H9 (cell line): ENCODE data around the gene KDM5B. TPM values are rescaled to one million over a fixed set of nuclear protein-coding genes. Genes with fewer than 3 reads are reported as not detected.

Experiments
- DNase-seq: peaks from one replicate; pipeline ENCODE4 v3.0.0-alpha.2; 2017
- H2AFZ ChIP-seq: one replicate; pipeline ENCODE4 v1.6.1; 2013; ENCODE audit warnings: mild to moderate bottlenecking, low read length, control low read depth, moderate library complexity
- H2AK5ac ChIP-seq: 2 replicates; pipeline ENCODE4 v1.6.1; 2013; ENCODE audit warnings: low read length, control low read depth, mixed read lengths; ENCODE audit not compliant: insufficient read length
- H2BK120ac ChIP-seq: one replicate; pipeline ENCODE4 v1.6.1; 2013; ENCODE audit warnings: low read depth, mild to moderate bottlenecking, low read length, control low read depth, inconsistent platforms; ENCODE audit not compliant: poor library complexity, severe bottlenecking
- H2BK12ac ChIP-seq: 2 replicates; pipeline ENCODE4 v1.6.1; 2013; ENCODE audit warnings: low read length, control low read depth, mixed read lengths, low read depth; ENCODE audit not compliant: insufficient read length
- H2BK15ac ChIP-seq: 2 replicates; pipeline ENCODE4 v1.6.1; 2013; ENCODE audit warnings: low read depth, low read length, control low read depth
- H2BK20ac ChIP-seq: one replicate; pipeline ENCODE4 v1.6.1; 2013; ENCODE audit warnings: low read depth, mild to moderate bottlenecking, low read length, control low read depth, inconsistent platforms; ENCODE audit not compliant: poor library complexity, severe bottlenecking
- H2BK5ac ChIP-seq: 2 replicates; pipeline ENCODE4 v1.6.1; 2013; ENCODE audit warnings: low read length, control low read depth, mixed read lengths; ENCODE audit not compliant: insufficient read length
- H3K14ac ChIP-seq: 2 replicates; pipeline ENCODE4 v1.6.1; 2013; ENCODE audit warnings: low read length, control low read depth; ENCODE audit not compliant: insufficient read depth
- H3K18ac ChIP-seq: 2 replicates; pipeline ENCODE4 v1.6.1; 2013; ENCODE audit warnings: low read depth, mild to moderate bottlenecking, mixed read lengths, low read length, control low read depth; ENCODE audit not compliant: insufficient read length
- H3K23ac ChIP-seq: 2 replicates; pipeline ENCODE4 v1.6.1; 2013; ENCODE audit warnings: low read length, control low read depth, mixed read lengths, low read depth; ENCODE audit not compliant: insufficient read length
- H3K23me2 ChIP-seq: 2 replicates; pipeline ENCODE4 v1.6.1; 2013; ENCODE audit warnings: low read depth, mild to moderate bottlenecking, mixed read lengths, low read length, control low read depth; ENCODE audit not compliant: insufficient read length, poor library complexity, severe bottlenecking
- H3K27ac ChIP-seq: 2 replicates; pipeline ENCODE4 v1.5.1; 2013; ENCODE audit warnings: low read length, control low read depth, mixed read lengths, low read depth; ENCODE audit not compliant: insufficient read length
- H3K27me3 ChIP-seq: 2 replicates; pipeline ENCODE4 v1.6.1; 2013; ENCODE audit warnings: low read length, control low read depth, inconsistent platforms; ENCODE audit not compliant: insufficient read depth
- H3K4ac ChIP-seq: 2 replicates; pipeline ENCODE4 v1.6.1; 2013; ENCODE audit warnings: low read depth, mild to moderate bottlenecking, control low read depth, inconsistent platforms, low read length, moderate library complexity
- H3K4me1 ChIP-seq: 2 replicates; pipeline ENCODE4 v1.6.1; 2013; ENCODE audit warnings: low read length, control low read depth, inconsistent platforms; ENCODE audit not compliant: insufficient read depth
- H3K4me2 ChIP-seq: 2 replicates; pipeline ENCODE4 v1.6.1; 2013; ENCODE audit warnings: low read length, control low read depth, mixed read lengths; ENCODE audit not compliant: insufficient read length, insufficient read depth
- H3K56ac ChIP-seq: 2 replicates; pipeline ENCODE4 v1.6.1; 2013; ENCODE audit warnings: low read depth, mild to moderate bottlenecking, mixed read lengths, low read length, control low read depth; ENCODE audit not compliant: insufficient read length
- H3K79me1 ChIP-seq: 2 replicates; pipeline ENCODE4 v1.6.1; 2013; ENCODE audit warnings: low read depth, mild to moderate bottlenecking, moderate library complexity, low read length, control low read depth, inconsistent platforms; ENCODE audit not compliant: insufficient read depth, poor library complexity, severe bottlenecking
- H3K79me2 ChIP-seq: 2 replicates; pipeline ENCODE4 v1.6.1; 2013; ENCODE audit warnings: low read length, control low read depth, inconsistent platforms; ENCODE audit not compliant: insufficient read depth
- H3K9ac ChIP-seq: 2 replicates; pipeline ENCODE4 v1.6.1; 2013; ENCODE audit warnings: low read length, control low read depth, mixed read lengths; ENCODE audit not compliant: insufficient read length; ENCODE audit errors: extremely low read depth
- H3K9me3 ChIP-seq: one replicate; pipeline ENCODE4 v1.6.1; 2013; ENCODE audit warnings: low read depth, low read length, inconsistent platforms; ENCODE audit not compliant: control insufficient read depth
- H3T11ph ChIP-seq: one replicate; pipeline ENCODE4 v1.6.1; 2013; ENCODE audit warnings: mild to moderate bottlenecking, low read length, control low read depth, inconsistent platforms
- H4K20me1 ChIP-seq: one replicate; pipeline ENCODE4 v1.6.1; 2013; ENCODE audit not compliant: control insufficient read depth, insufficient read length, insufficient read depth
- H4K5ac ChIP-seq: 2 replicates; pipeline ENCODE4 v1.6.1; 2013; ENCODE audit warnings: low read depth, mild to moderate bottlenecking, mixed read lengths, low read length, control low read depth; ENCODE audit not compliant: insufficient read length
- H4K8ac ChIP-seq: replicated peaks from 2 replicates; pipeline ENCODE4 v1.6.1; 2013; ENCODE audit warnings: low read length, control low read depth, mixed read lengths, low read depth; ENCODE audit not compliant: insufficient read length
- H4K91ac ChIP-seq: 2 replicates; pipeline ENCODE4 v1.6.1; 2013; ENCODE audit warnings: low read depth, mild to moderate bottlenecking, moderate library complexity, mixed read lengths, low read length, control low read depth; ENCODE audit not compliant: insufficient read length
- H3K27ac Mint-ChIP-seq, 3 experiments: 2 replicates in 2 of 3; 3 replicates in 1 of 3; pipeline ENCODE4 v1.8.0; 2020 to 2021; ENCODE audit warnings: mixed read lengths in 3 of 3, mild to moderate bottlenecking in 1 of 3, moderate library complexity in 1 of 3
- H3K27me3 Mint-ChIP-seq: 2 replicates; pipeline ENCODE4 v1.8.0; 2021; ENCODE audit warnings: low read depth, mild to moderate bottlenecking, moderate library complexity, mixed read lengths
- H3K36me3 Mint-ChIP-seq, 3 experiments: 2 replicates in 2 of 3; 3 replicates in 1 of 3; pipeline ENCODE4 v1.8.0; 2020 to 2021; ENCODE audit warnings: low read depth in 3 of 3, mixed read lengths in 3 of 3; ENCODE audit not compliant: insufficient read depth in 1 of 3
- H3K4me1 Mint-ChIP-seq, 2 experiments: 2 replicates each; pipeline ENCODE4 v1.8.0; 2020; ENCODE audit warnings: mixed read lengths in 2 of 2
- H3K4me3 Mint-ChIP-seq, 2 experiments: 2 replicates in 1 of 2; 3 replicates in 1 of 2; pipeline ENCODE4 v1.8.0; 2020 to 2021; ENCODE audit warnings: mild to moderate bottlenecking in 2 of 2, mixed read lengths in 2 of 2, moderate library complexity in 1 of 2
- H3K9me3 Mint-ChIP-seq, 2 experiments: 2 replicates in 1 of 2; 3 replicates in 1 of 2; pipeline ENCODE4 v1.8.0; 2020; ENCODE audit warnings: mild to moderate bottlenecking in 2 of 2, mixed read lengths in 2 of 2, moderate library complexity in 1 of 2
- WGBS: extraction: QIAGEN DNeasy Blood & Tissue Kit; methylation state at CpG from one replicate; pipeline ENCODE4 v1.1.7; 2013; ENCODE audit warnings: missing lambda C conversion rate, low lambda C conversion rate, mixed read lengths; ENCODE audit not compliant: insufficient read length; ENCODE audit errors: extremely low coverage; 5-methylcytosine and 5-hydroxymethylcytosine counted together
- total RNA-seq: library from RNA; stranded (reverse); gene quantifications from 2 replicates; pipeline ENCODE4 v1.2.1, GENCODE V29; 2021
- TF ChIP-seq, protein P1 (sequence below): fragments of 200-600 bp; sonication (generic); conservative IDR thresholded peaks from 3 replicates; pipeline ENCODE4 v1.8.0; 2021; ENCODE audit warnings: antibody characterized with exemption, mild to moderate bottlenecking

KDM5B gene
- total RNA-seq, 1 experiment from 2014 or later: 210 TPM

DNA sequence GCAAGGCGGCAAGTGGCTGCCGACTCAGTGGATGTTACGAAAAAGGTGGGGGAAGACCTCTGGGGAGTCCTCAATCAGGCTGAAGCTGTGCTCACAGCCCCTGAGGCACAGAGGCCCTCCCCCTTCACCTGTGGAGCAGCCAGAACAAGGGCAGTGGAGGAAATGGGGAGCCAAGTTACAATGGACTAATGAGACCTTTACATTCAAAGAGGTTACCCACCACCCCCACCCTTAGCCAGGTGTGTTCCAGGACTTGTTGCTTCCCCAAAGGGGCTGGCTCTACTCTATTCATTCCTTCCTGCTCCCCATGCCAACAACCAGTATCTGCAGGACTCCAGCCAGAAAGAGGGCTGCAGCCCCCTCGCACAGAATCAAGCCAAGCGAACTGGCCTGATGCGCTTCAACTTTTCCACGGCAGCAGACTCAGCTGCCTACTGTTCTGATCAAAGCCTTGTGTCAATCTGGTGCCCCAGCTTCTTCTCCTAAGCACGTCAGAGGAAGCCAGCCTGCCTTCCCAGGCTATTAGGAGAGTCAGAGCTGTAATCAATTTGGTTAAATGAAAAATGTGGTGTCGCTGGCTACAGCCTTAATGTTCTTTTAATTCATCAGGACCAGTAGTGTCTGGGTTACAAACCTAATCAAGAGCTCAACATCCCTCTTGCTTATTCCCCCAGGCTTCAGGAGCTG lies 96.1 kb downstream of the KDM5B start:
- H2AK5ac ChIP-seq: no peak overlapping the region
- TF ChIP-seq, protein P1, sequence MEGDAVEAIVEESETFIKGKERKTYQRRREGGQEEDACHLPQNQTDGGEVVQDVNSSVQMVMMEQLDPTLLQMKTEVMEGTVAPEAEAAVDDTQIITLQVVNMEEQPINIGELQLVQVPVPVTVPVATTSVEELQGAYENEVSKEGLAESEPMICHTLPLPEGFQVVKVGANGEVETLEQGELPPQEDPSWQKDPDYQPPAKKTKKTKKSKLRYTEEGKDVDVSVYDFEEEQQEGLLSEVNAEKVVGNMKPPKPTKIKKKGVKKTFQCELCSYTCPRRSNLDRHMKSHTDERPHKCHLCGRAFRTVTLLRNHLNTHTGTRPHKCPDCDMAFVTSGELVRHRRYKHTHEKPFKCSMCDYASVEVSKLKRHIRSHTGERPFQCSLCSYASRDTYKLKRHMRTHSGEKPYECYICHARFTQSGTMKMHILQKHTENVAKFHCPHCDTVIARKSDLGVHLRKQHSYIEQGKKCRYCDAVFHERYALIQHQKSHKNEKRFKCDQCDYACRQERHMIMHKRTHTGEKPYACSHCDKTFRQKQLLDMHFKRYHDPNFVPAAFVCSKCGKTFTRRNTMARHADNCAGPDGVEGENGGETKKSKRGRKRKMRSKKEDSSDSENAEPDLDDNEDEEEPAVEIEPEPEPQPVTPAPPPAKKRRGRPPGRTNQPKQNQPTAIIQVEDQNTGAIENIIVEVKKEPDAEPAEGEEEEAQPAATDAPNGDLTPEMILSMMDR: no peak
- no peaks in the 10 kb centered on the region for H3K9me3 ChIP-seq
- H3K79me1 ChIP-seq: no peaks in the 10 kb centered on the region
- Mint-ChIP-seq H3K27me3 (peaks cover 56% of the 10 kb centered on the region), H3K27ac (peak overlapping the region in 1 of 3 experiments; percentile 42; a peak in 1 of 7 replicates), H3K4me1 (peaks cover 40 to 49% of the 10 kb centered on the region in 2 experiments), H3K36me3 (no peaks in the 10 kb centered on the region), H3K4me3 (peak overlapping the region in 1 of 2 experiments; percentile 86; a peak in 2 of 5 replicates), H3K9me3 (no peaks in the 10 kb centered on the region)
- no peaks in the 10 kb centered on the region; the same call in 1 of the 2 replicates for H3K27me3 ChIP-seq
- H2AFZ ChIP-seq: no peak overlapping the region
- H4K8ac ChIP-seq: no peak overlapping the region
- H3K56ac ChIP-seq: no peak overlapping the region
- H4K5ac ChIP-seq: no peak overlapping the region
- no peak overlapping the region for H3K4ac ChIP-seq
- H2BK12ac ChIP-seq: no peak overlapping the region
- H3K14ac ChIP-seq: no peak overlapping the region
- WGBS: no CpG with 5 or more reads among the region's 9 CpGs
- no peak overlapping the region for H2BK120ac ChIP-seq
- H2BK20ac ChIP-seq: no peak overlapping the region
- H3K27ac ChIP-seq: no peak overlapping the region
- H3K23me2 ChIP-seq: peaks cover 12% of the 10 kb centered on the region
- no peak overlapping the region for H2BK15ac ChIP-seq
- H3K4me2 ChIP-seq: peak overlapping the region; percentile 28
- H3K79me2 ChIP-seq: no peaks in the 10 kb centered on the region
- peaks cover 12% of the 10 kb centered on the region for H3K4me1 ChIP-seq
- no peak overlapping the region for H3K9ac ChIP-seq
- H3K18ac ChIP-seq: peak overlapping the region; percentile 46
- H3K23ac ChIP-seq: no peak overlapping the region
- H2BK5ac ChIP-seq: no peak overlapping the region
- DNase-seq: peak; percentile 50
- H3T11ph ChIP-seq: no peak overlapping the region
- no peaks in the 10 kb centered on the region for H4K20me1 ChIP-seq
- H4K91ac ChIP-seq: no peak overlapping the region
